Mesenteric fat pad (tissue), 1 donor: Measurements from ENCODE around the gene TENT4A. TPM values are rescaled to one million over a fixed set of nuclear protein-coding genes. Genes with fewer than 3 reads are reported as not detected.

Experiments
- DNase-seq: peaks from one replicate; pipeline ENCODE4 v3.0.0-alpha.2; 2020; ENCODE audit warnings: low spot score
- total RNA-seq: library from RNA; stranded (reverse); fragmentation: NEBNext Ultra II Directional; extraction: Animal tissue kit (Norgen Biotek cat#: 25700); gene quantifications from one replicate; pipeline ENCODE4 v1.2.1, GENCODE V29; 2021
- donor health status: DM: yes; HTN: yes; CAD: no.

TENT4A gene
- total RNA-seq, 1 donor from 2014 or later, result 29.8 TPM

DNA sequence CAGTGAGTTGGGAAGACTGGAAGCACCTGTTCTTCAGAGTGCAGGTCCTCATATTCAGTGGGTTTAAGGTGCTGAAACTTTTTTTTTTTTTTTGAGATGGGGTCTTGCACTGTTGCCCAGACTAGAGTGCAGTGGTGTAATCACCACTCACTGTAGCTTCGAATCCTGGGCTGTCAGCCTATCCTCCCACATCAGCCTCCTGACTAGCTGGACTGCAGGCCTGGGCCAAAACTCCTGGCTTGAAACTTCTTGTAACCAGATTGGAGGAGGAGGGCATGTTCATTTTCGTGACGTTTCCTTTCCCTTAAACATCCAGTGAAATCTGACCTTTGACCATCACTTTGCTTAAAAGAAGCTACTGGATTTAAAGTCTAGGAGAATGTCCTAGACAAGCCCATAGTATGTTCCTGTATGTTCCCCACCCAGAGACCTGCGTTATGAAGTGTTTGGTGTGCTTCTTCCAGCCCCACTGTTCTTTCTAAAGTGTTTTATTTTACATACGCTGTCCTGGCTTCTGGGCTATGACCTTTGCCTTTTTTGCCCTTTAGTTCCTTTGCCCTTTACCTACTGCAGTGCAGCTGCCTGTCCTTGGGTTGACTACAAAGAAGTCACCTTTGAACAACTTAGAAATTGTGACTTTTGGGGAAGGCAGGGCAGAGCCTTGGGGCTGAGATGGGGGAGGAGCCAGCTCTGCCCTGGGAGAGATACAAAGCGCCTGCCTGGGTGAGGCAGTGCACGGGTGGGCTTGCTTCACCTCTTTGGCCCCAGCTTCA lies 18.4 kb downstream of the TENT4A start:
- DNase-seq, result peak; percentile 22

DNA sequence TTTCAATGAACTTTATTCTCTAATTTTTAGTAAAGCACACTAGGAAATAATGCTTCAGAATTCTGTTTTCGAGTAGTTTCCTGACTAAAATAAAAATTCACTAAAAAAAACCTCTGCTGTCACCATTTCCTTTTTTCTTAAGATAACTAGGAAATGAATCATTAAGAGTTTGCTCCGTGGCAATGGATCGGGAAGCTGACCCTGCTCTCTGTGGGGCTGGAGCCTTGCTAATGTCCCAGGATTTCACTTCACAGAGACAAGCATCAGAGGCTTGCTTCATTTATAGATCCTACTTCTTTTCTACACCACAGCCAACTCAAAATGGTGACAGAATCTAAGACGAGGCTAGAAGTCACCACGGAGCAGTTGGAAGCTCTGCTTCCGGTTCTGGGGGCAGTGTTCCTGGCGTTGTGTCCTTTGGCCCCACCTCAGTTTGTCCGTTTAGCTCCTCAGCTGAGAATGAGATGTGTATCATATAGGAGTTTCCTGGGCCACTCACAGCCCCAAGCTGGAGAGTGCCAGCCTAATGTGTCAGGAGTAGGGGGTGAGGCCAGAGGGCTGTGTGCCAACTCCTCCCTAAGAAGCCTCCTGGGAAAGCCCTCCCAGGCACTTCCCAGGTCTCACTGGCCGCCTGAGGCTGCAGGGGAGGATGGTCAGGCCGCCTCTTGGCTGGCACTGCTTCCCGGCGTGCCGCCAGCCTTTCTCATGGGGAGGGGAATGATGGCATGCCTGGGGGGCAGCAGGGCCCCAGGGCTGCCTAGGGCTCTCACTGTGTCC lies 19.6 kb downstream of the TENT4A start:
- DNase-seq, result peak; percentile 86

DNA sequence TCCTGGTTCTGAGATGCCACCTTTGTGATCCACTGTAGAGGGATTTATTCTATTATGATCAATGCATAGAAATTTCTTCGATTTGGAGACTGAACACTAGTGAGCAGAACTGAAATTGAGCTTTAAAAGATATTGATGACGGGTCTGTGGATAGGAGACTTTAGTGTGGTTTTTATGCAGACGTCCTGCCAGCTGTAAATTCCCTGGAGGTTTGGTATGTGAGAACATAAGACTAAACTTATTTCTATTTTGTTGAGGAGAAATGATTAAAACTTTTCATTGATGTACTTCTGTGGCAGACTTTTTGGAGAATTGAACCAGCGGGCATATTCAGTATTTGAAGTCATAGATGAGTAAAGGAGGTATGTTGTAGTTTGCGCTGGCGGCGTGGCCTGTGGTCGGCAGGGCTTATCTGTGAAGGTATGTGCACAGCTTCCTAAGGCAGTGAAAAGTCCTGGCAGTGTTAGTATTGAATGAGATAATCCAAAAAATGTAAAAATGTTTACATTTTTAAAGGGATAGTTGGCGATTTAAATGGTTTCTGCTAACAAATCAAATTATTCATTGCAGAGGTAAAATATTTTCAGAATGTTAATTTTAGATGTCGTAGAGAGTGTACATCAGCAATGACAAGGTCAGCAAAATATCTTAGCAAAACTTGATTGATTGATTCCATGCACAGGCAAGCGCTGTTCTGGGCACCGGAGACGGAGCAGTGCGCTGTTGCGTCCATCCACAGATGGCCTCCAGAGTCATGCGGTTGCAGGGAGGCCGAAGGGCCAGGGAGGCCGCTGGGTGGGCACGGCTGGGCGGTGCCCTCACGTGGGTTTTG lies 20.4 kb downstream of the TENT4A start:
- peak; percentile 37 for DNase-seq

DNA sequence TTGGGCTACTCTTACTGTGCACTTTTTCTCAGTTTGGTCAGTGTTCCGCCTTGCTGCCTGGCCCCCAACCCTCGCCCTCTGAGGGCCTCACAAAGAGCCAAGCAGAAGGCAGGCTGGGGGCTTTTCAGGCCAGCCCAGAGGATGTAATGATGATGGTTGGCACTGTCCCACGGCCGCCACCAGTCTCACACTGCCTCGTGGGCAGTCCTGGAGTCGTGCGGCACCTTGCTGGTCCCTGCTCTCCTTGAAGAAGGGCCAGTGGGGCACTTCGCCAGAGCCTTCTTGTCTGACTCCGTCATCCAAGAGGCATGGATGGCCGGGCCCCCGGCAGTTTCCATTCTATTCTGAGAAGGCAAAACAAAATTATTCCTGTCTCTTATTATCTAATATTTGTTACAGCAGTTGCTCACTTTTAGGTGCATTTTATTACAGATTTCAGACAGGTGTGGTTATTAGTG lies 21.0 kb downstream of the TENT4A start:
- peak; percentile 88 for DNase-seq

DNA sequence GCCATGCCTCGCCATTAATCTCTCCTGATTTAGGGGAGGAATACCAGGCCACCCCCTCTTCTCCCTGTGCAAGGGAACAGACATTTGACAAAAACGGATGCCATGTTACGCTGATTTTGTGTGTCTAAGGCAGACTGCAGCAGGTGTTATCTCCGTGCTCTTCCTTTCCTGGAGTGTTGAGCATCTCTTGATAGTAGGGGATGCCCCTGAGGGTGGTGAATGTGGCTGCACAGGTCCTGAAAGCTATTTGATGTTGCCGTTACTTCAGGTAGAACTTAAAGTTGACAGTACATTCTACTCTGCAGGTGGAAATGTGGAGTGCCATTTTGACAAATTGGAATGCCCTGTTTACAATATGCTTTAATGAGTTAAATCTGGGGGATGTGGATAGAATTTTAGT lies 21.5 kb downstream of the TENT4A start:
- DNase-seq, result peak; percentile 45

DNA sequence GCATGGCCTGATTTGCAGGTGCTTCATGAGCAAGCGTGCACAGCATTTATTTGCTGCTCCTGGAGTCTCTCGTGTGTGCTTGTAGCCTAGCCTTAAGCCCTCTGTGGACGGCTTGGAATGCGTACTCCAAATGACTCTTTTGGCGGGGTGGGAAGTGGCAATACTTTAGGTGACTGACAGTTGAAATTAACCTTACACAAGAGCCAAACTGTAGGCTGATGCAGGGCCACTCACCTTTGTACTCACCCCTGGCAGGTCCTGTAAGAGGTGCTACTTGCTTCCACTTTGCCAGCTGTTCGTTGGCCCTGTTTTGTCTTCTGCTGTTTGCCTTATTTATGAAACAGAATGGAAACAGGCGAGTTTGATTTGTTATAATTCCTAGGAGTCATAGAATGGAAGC lies 22.9 kb downstream of the TENT4A start:
- peak; percentile 20 for DNase-seq

DNA sequence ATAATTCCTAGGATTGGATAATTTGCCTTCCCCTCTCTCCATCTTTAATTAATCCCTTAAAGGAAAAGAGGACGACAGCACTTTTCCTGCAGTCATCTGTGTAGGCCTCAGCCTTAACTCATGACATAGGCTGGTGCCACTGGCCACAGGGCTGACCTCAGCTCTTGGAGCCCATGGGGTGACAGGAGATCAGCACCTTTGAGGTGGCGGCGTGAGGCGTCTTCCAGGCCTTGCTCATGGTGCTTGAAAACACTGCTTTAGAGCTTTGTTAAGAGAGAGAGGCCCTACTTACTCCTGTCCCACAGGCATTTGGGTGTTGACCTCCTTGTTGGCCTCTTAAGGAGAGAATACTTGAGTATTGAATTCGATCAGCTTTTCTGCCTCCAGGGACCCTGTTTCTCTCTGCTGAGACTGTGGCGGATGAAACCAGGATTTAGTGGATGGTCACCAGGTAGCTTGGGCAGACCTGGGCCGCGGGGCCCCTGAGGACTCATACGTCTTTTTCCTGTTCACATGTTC lies 23.4 kb downstream of the TENT4A start:
- peak; percentile 75 for DNase-seq

DNA sequence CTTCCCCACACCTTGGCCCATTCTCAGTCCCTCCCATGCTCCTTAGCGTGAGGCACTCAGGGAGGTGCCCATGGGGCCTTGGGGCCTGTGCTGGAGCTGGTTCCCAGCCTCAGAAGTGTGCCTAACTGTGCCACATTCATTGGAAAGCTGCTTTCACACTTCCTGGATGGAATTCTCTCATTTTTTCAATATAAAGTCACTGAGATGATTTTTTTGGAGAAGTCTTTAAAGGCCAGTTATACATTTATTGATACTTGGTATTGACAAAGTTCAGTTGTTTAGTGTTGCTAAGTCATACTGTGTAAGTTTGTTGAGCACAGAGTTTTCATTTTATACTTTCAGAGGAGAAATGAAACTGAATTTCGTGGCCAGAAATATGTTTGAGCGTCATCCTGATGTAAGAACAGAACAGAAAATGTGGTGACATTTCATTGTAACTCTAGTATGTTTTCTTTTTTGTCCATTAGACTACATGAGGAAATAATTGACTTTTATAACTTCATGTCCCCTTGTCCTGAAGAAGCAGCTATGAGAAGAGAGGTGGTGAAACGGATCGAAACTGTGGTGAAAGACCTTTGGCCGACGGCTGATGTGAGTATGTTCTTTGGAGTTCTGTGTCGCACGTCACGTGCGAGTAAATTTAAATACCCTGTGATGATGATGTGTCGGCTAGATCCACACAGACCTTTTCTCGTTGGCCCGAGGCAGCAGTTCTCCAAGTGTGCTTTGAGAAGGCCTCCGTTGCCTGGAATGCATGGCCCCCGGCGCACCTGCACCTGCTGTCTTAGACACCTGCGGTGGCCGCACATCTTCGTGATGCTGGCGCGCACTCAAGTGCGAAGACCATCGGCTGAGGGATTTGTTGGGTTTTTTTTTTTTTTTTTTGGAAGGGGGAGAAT lies 24.1 kb downstream of the TENT4A start:
- peak; percentile 71 for DNase-seq

DNA sequence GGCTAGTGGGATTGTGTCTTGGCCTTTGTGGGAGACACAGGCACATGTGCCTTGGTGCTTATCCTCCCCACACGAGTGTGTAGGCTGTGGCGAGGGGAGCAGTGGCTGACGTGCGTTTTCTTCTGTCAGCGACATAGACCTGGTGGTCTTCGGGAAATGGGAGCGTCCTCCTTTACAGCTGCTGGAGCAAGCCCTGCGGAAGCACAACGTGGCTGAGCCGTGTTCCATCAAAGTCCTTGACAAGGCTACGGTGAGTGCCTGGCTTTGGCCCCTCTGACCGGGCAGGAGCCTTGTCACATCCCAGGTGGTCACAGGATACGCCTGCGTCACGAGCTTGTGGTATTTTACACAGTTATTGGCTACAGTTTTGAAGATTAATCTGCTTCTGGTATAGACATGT lies 26.4 kb downstream of the TENT4A start:
- DNase-seq, result peak; percentile 62

DNA sequence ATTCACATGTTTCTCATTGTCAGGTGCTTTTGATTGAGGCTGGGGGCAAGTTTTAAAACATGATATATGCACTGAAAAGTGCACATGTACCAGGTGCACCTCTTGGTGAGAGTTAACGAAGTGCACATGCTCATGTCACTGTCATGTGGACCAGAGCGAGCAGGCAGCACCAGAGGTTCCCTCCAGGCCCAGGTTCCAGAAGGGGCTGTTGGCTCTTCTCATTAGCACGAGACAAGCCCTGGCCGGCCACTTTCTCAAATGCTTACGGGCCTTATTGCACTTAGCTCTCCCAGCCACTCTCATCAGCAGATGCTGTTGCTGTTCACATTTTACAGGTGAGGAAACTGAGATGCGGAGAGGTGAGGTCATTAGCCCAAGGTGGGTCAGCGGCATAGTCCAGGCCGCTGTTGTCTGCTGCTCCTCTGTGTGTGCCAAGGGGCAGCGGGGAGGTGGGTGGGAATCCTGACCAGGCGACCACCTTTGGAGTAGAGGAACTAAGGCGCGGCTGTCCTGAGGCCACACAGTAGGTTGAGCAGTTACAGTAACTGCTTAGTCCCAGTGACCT lies 27.4 kb downstream of the TENT4A start:
- DNase-seq, result peak; percentile 76

DNA sequence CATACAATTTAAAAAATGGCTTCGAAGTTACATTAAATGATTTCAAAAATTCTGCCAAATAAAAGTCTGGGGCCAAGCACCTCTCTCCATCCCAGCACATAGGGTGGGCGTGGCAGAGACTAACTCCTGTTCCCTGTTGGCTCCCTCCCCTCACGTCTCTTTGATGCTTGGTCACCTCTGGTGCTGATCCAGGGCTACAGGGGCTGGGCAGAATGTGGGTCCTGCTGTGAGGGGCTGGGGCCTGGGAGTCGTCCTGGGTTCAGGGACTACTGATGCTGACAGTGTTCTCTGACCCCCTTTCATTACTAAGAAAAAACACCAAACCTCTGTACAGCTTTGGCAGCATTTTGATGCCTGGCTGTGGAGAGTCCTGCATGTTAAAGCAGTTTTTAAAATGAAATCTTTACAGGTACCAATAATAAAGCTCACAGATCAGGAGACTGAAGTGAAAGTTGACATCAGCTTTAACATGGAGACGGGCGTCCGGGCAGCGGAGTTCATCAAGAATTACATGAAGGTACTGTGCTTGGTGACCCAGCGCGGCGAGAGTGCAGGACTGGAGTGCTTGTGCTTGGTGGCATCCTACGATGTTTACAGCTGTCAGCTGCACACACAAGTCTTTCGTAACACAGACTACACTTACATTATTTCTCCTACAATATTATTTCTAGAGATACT lies 29.0 kb downstream of the TENT4A start:
- peak; percentile 41 for DNase-seq

DNA sequence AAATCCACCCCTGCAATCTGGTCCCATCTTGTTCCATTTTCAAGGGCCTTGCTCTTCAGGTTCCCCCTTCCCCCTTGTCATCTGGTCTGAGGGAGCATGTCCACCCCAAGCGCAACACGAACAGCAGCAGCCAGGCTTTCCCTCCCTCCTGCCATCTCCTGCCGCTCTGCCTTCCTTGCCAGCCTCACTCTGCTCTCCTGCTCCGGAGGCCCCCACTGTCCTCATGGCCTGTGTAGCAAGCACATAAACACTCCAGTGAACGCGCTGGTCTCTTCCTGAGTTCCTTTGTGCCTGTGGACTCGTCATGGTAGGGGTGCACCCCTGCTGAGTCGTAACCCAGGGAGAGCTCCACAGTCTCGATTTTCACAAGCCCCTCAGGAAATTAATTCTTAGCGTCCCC lies 29.9 kb downstream of the TENT4A start:
- DNase-seq, result peak; percentile 79

DNA sequence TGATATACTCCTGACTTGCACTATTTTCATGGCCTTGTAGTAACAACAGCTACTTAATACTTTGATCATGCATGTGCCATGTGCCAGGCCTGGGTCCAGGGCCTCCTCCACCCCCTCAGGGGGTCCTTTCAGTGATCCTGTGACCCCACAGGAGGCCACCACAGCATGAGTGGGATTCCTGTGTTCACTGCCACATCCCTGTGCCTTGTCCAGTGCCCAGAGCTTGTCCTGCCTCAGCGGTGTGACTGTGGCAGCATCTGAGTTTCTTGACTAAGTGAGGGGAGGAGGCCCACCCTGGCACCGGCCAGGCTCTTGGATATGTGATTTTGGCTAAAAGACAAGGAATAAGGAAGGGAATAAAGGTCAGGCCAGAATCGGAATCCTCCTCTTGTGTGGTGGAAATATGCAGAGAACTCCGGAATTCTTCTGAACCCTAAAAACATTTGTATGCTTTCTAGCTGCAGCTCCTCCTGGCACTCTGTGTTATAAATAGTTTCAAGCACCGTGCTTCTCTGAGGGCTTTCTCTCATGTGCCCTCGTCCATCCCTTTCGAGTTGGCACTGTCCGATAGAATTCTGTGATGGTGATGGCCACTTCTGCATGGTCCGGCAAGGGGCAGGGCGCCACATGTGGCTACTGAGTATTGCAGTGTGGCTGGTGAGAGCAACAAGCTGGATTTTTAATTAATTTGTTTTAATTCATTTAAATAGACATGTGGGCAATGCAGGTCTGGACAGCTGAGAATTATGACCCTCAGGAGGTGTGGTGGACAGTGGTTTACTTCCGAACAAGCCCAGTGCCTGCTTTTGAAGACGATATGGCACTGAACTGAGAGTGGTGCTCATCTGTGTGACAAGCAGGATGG lies 31.8 kb downstream of the TENT4A start:
- peak; percentile 85 for DNase-seq

DNA sequence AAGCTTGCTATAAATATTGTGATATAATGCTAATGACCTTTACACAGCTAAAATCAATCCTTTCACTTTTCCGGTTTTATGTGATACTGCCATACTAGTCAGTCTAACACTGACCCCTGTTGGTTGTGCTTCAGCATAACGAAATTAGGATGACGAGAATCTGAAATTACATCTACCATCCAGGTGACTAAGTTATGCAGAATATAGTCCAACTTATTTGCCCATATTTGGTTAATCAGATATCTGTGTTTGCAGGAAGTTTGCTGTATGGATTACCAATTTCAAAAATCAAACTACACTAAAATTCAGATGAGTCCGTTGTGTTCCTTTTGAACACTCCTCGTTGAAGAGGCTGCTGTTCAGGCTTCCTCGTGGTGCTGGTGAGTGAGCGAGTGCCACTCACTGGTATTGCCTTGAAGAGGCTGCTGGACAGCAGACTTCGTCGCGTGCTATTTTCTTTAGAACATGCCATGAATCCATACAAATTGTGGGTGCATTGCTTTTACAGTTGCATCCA lies 32.5 kb downstream of the TENT4A start:
- no peak for DNase-seq

DNA sequence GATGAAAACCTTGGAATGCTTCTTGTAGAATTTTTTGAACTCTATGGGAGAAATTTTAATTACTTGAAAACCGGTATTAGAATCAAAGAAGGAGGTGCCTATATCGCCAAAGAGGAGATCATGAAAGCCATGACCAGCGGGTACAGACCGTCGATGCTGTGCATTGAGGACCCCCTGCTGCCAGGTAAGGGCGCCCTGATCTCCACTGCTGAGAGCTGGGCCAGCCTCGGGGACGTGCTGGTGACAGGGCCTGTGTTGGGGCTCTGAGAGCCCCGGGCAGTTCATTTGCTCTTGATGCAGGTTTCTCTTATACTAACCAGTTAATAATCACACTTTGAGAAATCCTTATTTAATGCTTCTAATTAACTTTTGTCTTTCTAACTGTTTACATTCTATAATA lies 33.0 kb downstream of the TENT4A start:
- peak; percentile 69 for DNase-seq

DNA sequence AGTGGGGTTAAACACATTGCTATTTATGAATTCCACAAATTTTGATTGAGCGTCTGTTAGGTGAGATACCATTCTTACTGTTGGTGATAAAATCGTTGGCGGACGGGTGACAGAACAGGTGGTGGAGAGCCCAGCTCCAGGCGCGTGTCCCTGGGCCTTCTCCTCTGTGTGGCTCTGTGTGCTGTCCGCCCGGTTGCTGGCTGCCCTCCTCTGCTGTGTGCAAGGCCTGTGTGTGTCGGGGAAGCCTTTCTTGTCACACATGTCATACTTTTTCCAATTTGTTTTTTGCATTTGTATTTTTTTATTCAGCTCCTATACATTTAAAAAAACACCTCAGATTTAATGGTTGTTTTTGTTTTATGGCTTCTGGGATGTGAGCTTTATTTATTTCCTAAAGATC lies 33.9 kb downstream of the TENT4A start:
- DNase-seq, result peak; percentile 77

DNA sequence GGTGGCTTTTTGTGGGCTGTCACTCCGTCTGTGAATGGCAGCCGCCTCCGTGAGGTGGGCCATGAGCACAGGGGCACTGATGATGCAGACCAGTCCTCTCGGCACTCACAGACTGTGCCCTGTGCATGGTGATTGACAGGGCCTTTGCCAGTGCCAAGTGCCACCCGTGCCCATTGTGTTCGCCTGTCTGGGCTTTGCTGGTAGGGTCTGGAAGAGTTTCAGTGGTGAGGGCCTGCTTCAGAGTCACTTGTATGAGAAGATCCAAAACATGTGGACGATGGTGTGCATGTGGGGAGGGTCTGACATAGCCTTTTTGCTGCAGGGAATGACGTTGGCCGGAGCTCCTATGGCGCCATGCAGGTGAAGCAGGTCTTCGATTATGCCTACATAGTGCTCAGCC lies 34.9 kb downstream of the TENT4A start:
- DNase-seq, result peak; percentile 84

DNA sequence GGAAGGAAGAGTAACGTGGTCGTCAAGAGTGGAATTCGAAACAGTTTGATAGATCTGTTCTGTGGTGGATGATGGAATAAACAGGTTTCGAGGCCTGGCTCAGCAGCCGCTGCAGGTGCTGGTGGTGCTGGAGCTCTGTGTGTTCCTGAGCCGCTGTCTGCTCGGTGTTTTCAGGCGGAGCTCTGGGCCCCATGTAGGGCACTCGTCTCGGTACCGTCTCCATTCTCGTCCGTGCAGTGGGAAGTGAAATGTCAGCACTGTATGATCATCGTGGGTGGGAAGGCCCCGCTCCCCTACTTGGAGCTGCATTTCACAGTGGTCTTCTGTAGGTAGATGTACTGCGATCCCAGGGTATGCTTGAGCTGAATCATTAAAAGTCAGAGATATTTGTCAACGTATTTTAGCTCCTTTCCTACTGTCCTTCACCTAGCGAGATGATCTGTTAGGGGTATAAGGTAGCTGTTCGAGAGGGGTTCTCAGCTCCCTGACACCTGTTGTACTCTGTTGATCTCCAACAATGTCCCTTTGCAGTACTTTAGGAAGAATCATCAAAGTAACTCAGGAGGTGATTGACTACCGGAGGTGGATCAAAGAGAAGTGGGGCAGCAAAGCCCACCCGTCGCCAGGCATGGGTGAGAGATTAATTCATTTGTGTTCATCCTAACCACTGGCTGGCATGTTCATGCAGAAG lies 35.9 kb downstream of the TENT4A start:
- DNase-seq, result peak; percentile 62
